GM10266 (cell line): ENCODE measurements around the gene ROR1.

Experiments used
- DNase-seq: peaks from one replicate; pipeline ENCODE4 v3.0.0; 2012; ENCODE audit errors: extremely low spot score
- CTCF ChIP-seq: IDR thresholded peaks from 2 replicates; pipeline ENCODE4 v1.5.1; 2012; ENCODE audit warnings: mild to moderate bottlenecking, low read depth; ENCODE audit not compliant: control insufficient read depth, insufficient read depth; ENCODE audit errors: missing control alignments

ROR1 gene

GRCh38 chr1:63732666-63733065 lies 41.2 kb upstream of the ROR1 start:
- DNase-seq = no peak
- no peak for TF ChIP-seq CTCF

GRCh38 chr1:63738772-63739171 lies 35.0 kb upstream of the ROR1 start:
- no peak for TF ChIP-seq CTCF
- DNase-seq = no peak

GRCh38 chr1:63739452-63739851 lies 34.4 kb upstream of the ROR1 start:
- no peak for DNase-seq
- no peak for TF ChIP-seq CTCF

GRCh38 chr1:63740432-63740831 lies 33.4 kb upstream of the ROR1 start:
- no peak for TF ChIP-seq CTCF
- no peak for DNase-seq

GRCh38 chr1:63742526-63742925 lies 31.3 kb upstream of the ROR1 start:
- TF ChIP-seq CTCF = no peak
- DNase-seq = no peak

- no peak for TF ChIP-seq CTCF
These were observed 30.0 kb upstream of the ROR1 start for GRCh38 chr1:63743781-63744180.

GRCh38 chr1:63746129-63746864 lies 27.5 kb upstream of the ROR1 start:
- no peak for TF ChIP-seq CTCF
- no peak for DNase-seq

More at GRCh38 chr1:63743781-63744180, 30.0 kb upstream of the ROR1 start:
- no peak for DNase-seq
